ENCODE results near the gene IFNA17.
"Not testable (repeated sequence)": the region's sequence is repeated elsewhere in the genome, so short reads cannot be mapped to it uniquely, and the experiment has no call there.

IFNA17 gene

DNA sequence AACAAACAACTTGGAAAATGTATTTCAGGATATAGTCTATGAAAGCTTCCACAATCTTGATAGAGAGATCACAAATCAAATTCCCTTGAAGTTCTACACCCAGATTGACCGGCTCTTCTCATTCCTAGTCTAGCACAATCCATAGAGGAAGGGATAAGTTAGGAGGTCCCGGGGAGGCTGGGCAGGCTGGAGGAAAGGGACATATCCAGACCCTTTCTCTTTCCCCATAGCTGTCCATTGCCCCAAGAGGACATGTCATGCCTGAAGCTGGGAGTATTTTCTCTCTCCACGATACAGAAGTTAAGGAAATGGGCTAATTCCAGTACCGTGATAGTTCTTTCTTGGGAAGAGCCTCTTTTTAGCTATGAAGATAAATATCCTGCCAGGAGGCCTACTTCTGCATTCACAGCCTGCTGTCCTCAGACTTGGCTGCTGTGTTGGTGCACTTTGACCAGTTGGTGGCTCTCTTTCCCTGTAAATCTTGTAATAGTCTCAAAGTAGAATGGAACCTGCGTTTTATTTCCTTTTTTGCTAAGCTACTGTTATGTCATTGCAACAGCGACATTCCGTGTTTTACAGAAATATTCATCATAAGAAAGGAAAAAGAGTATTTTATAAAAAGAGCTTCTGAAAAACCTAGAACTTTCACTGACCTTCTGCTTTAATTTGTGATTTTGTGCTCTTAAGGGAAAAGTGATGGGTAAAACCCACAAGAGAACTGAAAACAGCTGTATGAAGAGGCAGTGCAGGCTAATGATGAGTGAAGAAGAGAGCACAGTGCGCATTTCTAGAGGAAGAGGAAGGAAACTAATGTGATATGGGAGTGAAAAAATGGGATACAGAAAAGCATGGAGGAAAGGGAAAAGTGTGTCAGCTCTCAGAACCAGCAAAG is 7.7 kb upstream of the IFNA17 start:
- peak overlapping the region in 1 of 2 donors; percentile 29 for H3K4me3 Mint-ChIP-seq

DNA sequence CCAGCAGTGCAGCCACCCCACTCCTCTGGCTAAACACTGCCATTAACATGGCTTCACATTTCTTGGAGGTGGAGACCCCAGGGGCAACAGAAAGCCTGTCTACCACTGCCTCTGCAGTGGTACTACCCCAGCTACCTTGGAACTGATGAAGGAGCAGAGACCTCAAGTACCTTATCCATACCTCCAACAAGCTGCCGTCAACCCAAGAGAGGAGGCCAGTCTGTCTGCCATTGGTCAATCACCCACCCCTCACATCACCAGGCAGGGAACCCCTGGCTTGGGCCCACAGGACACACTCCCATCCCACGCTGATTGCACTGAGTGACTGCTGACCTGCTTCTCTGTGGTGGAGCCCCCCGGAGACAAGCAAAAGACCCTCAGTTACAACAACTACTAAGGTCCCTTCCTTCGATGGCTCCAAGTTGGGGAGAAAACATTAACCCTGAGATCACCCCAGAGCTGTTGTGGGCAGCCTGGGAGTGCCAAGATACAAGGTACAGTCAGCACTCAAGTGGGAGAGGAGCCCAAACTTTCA is 6.2 kb upstream of the IFNA17 start:
- no peaks in the 10 kb centered on the region for H3K9me3 Mint-ChIP-seq
- peaks cover 0 to 8% of the 10 kb centered on the region in 2 donors for H3K27me3 Mint-ChIP-seq
- no peak overlapping the region for H3K27ac Mint-ChIP-seq
- peaks cover 5 to 8% of the 10 kb centered on the region in 2 donors for H3K4me1 Mint-ChIP-seq (ENCODE audit: low read depth in 2 of 2)
- no peak overlapping the region for H3K4me3 Mint-ChIP-seq
- H3K36me3 Mint-ChIP-seq (ENCODE audit: insufficient read depth) = no peaks in the 10 kb centered on the region
- no peak for DNase-seq
- no peak for ATAC-seq (replicated peaks)

More for the DNA sequence above, 7.7 kb upstream of the IFNA17 start:
- H3K27ac Mint-ChIP-seq; H3K36me3 Mint-ChIP-seq (ENCODE audit: insufficient read depth); H3K9me3 Mint-ChIP-seq; H3K27me3 Mint-ChIP-seq; H3K4me1 Mint-ChIP-seq (ENCODE audit: low read depth in 2 of 2): not testable (repeated sequence)
- peak in 2 of 3 experiments; percentile 18 to 19 for DNase-seq
- peak; percentile 80 for ATAC-seq (replicated peaks)

DNA sequence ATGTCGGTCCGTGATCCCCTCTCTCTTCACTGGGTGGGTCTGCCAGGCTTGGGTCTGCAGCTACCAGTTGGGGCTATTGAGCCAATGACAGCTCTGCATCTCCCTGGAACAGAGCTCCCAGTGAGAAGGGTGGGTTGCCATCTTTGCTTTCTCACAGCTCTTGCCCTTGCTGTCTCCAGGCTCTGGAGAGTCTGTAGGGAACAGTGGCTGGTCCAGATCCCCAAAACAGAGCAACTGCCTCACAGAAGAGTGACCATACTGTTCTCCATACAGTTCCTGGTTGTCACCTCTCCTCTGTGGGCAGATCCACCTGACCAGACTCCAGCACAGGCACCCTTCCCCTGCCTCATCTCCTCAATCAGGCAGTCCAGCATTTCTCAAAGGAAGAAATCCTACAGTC is 5.2 kb upstream of the IFNA17 start:
- DNase-seq (no peak), ATAC-seq (replicated peaks) (no peak)
- no peaks in the 10 kb centered on the region for H3K36me3 Mint-ChIP-seq (ENCODE audit: insufficient read depth)
- peaks cover 0 to 4% of the 10 kb centered on the region in 2 donors for H3K27me3 Mint-ChIP-seq
- no peaks in the 10 kb centered on the region for H3K9me3 Mint-ChIP-seq
- no peak overlapping the region for H3K4me3 Mint-ChIP-seq
- no peak overlapping the region for H3K27ac Mint-ChIP-seq
- H3K4me1 Mint-ChIP-seq (ENCODE audit: low read depth in 2 of 2) = peaks cover 5 to 8% of the 10 kb centered on the region in 2 donors

DNA sequence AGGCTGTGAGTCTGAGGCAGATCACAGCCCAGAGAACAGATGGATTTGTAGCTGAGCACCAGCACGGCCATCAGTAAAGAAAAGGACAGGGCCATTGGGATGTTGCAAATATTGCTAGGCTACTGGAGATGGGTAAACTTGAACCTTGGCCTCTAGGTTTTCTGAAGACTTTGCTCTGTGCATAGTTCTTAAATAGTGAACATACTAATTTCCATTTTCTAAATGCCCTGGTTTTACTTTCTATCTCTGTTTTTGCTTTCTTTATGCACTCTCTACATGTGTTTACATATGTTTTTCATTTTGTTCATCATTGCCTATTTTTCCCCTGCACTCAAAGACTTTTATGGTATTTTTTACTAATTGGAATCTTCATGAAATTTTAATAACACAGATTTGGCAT is 10.8 kb downstream of the IFNA17 start, which contains the start of gene IFNA16:
Gene IFNA16, minus strand, starts transcription at position 101 of the 400 bp plus-strand sequence. Its CDS starts 6 bp downstream, at position 95.
- not testable (repeated sequence) for DNase-seq; H3K9me3 Mint-ChIP-seq; H3K4me1 Mint-ChIP-seq (ENCODE audit: low read depth in 2 of 2); H3K36me3 Mint-ChIP-seq (ENCODE audit: insufficient read depth); H3K27ac Mint-ChIP-seq; H3K4me3 Mint-ChIP-seq; ATAC-seq (replicated peaks)
- H3K27me3 Mint-ChIP-seq = peaks cover 43 to 49% of the 10 kb centered on the region in 2 donors

DNA sequence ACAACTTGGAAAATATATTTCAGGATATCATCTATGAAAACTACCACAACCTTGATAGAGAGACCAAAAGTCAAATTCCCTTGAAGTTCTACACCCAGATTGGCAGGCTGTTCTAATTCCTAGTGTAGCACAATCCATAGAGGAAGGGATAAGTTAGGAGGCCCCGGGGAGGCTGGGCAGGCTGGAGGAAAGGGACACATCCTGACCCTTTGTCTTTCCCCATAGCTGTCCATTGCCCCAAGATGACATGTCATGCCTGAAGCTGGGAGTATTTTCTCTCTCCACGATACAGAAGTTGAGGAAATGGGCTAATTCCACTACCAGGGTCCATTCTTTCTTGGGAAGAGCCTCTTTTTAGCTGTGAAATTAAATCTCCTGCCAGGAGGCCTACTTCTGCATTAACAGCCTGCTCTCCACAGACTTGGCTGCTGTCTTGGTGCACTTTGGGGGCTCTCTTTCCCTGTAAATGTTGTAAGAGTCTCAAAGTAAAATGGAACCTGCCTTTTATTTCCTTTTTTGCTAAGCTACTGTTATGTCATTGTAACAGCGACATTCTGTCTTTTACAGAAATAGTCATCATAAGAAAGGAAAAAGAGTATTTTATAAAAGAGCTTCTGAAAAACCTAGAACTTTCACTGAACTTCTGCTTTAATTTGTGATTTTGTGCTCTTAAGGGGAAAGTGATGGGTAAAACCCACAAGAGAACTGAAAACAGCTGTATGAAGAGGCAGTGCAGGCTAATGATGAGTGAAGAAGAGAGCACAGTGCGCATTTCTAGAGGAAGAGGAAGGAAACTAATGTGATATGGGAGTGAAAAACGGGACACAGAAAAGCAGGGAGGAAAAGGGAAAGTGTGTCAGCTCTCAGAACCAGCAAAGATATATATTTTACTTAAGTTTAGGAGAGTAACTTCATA is 14.4 kb downstream of the IFNA17 start:
- H3K4me3 Mint-ChIP-seq; H3K36me3 Mint-ChIP-seq (ENCODE audit: insufficient read depth); DNase-seq; H3K9me3 Mint-ChIP-seq; H3K27ac Mint-ChIP-seq; H3K4me1 Mint-ChIP-seq (ENCODE audit: low read depth in 2 of 2): not testable (repeated sequence)
- H3K27me3 Mint-ChIP-seq = peaks cover 17 to 30% of the 10 kb centered on the region in 2 donors
- ATAC-seq (replicated peaks) = peak; percentile 61

DNA sequence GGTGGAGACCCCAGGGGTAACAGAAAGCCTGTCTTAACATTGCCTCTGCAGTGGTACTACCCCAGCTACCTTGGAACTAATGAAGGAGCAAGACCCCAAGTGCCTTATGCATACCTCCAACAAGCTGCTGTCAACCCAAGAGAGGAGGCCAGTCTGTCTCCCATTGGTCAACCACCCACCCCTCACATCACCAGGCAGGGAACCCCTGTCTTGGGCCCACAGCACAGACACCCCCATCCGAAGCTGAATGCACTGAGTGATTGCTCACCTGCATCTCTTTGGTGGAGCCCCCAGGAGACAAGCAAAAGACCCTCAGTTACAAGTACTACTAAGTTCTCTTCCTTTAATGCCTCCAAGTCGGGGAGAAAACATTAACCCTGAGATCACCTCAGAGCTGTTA is 15.9 kb downstream of the IFNA17 start:
- H3K36me3 Mint-ChIP-seq (ENCODE audit: insufficient read depth); H3K9me3 Mint-ChIP-seq; H3K4me3 Mint-ChIP-seq; DNase-seq; H3K27ac Mint-ChIP-seq; ATAC-seq (replicated peaks); H3K4me1 Mint-ChIP-seq (ENCODE audit: low read depth in 2 of 2): not testable (repeated sequence)
- peaks cover 12 to 28% of the 10 kb centered on the region in 2 donors for H3K27me3 Mint-ChIP-seq

DNA sequence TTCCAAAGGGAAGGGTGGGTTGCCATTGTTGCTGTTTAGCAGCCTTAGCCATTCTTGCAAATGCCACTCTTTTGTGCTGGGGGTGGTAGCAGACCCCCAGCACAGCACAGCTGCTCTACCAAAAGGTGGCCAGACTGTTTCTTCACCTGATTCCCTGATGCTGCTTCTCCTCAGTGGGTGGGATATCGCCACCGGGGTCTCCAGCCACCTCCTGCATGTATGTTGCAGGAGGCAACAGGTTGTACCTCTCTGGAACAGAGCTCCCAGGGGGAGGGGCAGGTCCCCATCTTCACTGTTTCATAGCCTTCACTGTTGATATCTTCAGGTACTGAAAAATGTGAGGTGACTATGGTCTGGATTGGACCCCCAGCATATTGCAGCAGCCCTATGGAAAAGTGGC is 17.2 kb downstream of the IFNA17 start:
- H3K9me3 Mint-ChIP-seq; ATAC-seq (replicated peaks); DNase-seq; H3K36me3 Mint-ChIP-seq (ENCODE audit: insufficient read depth); H3K4me3 Mint-ChIP-seq; H3K4me1 Mint-ChIP-seq (ENCODE audit: low read depth in 2 of 2); H3K27ac Mint-ChIP-seq: not testable (repeated sequence)
- H3K27me3 Mint-ChIP-seq = peaks cover 5 to 27% of the 10 kb centered on the region in 2 donors

DNA sequence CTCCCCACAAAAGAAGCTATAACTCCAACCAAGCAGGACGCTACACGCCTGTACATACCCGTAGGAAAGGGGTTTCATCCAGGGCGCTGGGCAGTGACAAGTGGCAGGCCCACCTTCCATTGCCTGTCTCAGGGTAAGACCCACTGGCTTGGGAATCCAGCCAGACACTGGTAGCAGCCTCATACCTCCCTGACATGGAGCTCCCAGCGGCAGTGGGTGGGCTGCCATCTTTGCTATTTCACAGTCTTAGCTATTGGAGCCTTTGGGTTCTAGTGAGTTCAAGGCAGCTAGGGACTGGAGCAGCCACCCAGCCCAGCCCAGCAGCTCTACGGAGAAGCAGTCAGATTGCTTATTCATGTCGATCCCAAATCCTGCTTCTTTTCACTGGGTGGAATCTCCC is 17.7 kb downstream of the IFNA17 start:
- H3K27ac Mint-ChIP-seq = no peak overlapping the region
- peaks cover 0 to 4% of the 10 kb centered on the region in 2 donors for H3K4me1 Mint-ChIP-seq (ENCODE audit: low read depth in 2 of 2)
- no peak overlapping the region for H3K4me3 Mint-ChIP-seq
- H3K27me3 Mint-ChIP-seq = peaks cover 5 to 27% of the 10 kb centered on the region in 2 donors
- H3K36me3 Mint-ChIP-seq (ENCODE audit: insufficient read depth) = no peaks in the 10 kb centered on the region
- H3K9me3 Mint-ChIP-seq = no peaks in the 10 kb centered on the region
- ATAC-seq (replicated peaks) (no peak), DNase-seq (no peak)

DNA sequence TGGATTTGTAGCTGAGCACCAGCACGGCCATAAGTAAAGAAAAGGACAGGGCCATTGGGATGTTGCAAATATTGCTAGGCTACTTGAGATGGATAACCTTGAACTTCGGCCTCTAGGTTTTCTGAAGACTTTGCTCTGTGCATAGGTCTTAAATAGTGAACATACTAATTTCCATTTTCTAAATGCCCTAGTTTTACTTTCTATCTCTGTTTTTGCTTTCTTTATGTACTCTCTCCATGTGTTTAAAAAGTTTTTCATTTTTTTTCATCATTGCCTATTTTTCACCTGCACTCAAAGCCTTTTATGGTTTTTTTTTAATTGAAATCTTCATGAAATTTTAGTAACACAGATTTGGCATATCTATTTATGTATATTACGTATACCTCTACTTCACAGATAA is 21.0 kb downstream of the IFNA17 start, which contains the start of gene IFNA10:
Gene IFNA10, minus strand, starts transcription at position 101 of the 400 bp plus-strand sequence. Its CDS starts 46 bp downstream, at position 55.
- not testable (repeated sequence) for DNase-seq; H3K36me3 Mint-ChIP-seq (ENCODE audit: insufficient read depth); H3K9me3 Mint-ChIP-seq; H3K4me1 Mint-ChIP-seq (ENCODE audit: low read depth in 2 of 2); H3K27ac Mint-ChIP-seq; ATAC-seq (replicated peaks); H3K4me3 Mint-ChIP-seq
- peaks cover 14 to 30% of the 10 kb centered on the region in 2 donors for H3K27me3 Mint-ChIP-seq

DNA sequence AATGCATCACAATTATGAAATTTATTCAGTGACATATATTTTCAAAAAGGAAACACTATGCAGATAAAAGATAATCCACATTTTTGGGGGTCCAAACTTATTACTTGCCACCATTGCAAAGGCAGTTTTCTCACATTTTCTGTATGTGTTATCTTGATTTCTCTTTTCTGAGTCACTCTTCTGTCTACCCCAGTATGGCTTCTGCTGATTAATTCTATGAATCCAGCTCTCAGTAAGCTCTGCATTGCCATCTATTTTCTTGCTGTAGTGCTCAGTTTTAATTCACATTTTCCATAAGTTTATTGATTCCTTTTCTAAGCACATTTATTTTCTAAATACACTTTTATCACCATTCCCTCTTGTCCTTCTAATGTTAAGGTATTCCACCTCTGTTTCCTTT is 22.8 kb downstream of the IFNA17 start:
- DNase-seq = no peak
- Mint-ChIP-seq H3K4me3 (no peak overlapping the region), H3K27ac (no peak overlapping the region), H3K27me3 (peaks cover 28 to 37% of the 10 kb centered on the region in 2 donors), H3K9me3 (no peaks in the 10 kb centered on the region), H3K36me3 (ENCODE audit: insufficient read depth) (no peaks in the 10 kb centered on the region), H3K4me1 (ENCODE audit: low read depth in 2 of 2) (no peaks in the 10 kb centered on the region)
- ATAC-seq (replicated peaks) = no peak

DNA sequence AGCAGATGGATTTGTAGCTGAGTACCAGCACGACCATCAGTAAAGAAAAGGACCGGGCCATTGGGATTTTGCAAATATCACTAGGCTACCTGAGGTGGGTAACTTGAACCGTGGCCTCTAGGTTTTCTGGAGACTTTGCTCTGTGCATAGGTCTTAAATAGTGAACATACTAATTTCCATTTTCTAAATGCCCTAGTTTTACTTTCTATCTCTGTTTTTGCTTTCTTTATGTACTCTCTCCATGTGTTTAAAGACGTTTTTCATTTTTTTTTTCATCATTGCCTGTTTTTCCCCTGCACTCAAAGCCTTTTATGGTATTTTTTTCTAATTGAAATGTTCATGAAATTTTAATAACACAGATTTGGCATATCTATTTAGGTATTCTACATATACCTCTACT is 25.9 kb downstream of the IFNA17 start, which contains the start of gene IFNA7:
Gene IFNA7, minus strand, starts transcription at position 101 of the 400 bp plus-strand sequence. Its CDS starts 40 bp downstream, at position 61.
- ATAC-seq (replicated peaks); H3K9me3 Mint-ChIP-seq; H3K4me3 Mint-ChIP-seq; H3K36me3 Mint-ChIP-seq (ENCODE audit: insufficient read depth); H3K4me1 Mint-ChIP-seq (ENCODE audit: low read depth in 2 of 2); DNase-seq; H3K27ac Mint-ChIP-seq: not testable (repeated sequence)
- H3K27me3 Mint-ChIP-seq = peaks cover 28 to 39% of the 10 kb centered on the region in 2 donors

DNA sequence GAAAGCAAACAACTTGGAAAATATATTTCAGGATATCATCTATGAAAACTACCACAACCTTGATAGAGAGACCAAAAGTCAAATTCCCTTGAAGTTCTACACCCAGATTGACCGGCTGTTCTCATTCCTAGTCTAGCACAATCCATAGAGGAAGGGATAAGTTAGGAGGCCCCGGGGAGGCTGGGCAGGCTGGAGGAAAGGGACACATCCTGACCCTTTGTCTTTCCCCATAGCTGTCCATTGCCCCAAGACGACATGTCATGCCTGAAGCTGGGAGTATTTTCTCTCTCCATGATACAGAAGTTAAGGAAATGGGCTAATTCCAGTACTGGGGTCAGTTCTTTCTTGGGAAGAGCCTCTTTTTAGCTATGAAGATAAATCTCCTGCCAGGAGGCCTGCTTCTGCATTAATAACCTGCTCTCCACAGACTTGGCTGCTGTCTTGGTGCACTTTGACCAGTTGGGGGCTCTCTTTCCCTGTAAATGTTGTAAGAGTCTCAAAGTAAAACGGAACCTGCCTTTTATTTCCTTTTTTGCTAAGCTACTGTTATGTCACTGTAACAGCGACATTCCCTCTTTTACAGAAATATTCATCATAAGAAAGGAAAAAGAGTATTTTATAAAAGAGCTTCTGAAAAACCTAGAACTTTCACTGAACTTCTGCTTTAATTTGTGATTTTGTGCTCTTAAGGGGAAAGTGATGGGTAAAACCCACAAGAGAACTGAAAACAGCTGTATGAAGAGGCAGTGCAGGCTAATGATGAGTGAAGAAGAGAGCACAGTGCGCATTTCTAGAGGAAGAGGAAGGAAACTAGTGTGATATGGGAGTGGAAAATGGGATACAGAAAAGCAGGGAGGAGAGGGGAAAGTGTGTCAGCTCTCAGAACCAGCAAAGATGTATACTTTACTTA is 32.9 kb downstream of the IFNA17 start:
- peak; percentile 95 for ATAC-seq (replicated peaks)
- DNase-seq = peak; percentile 31 to 47 (median 35)
- H3K27ac Mint-ChIP-seq; H3K9me3 Mint-ChIP-seq; H3K36me3 Mint-ChIP-seq (ENCODE audit: insufficient read depth); H3K4me1 Mint-ChIP-seq (ENCODE audit: low read depth in 2 of 2): not testable (repeated sequence)
- Mint-ChIP-seq H3K4me3 (peak overlapping the region; percentile 40 to 48), H3K27me3 (peaks cover 6 to 22% of the 10 kb centered on the region in 2 donors)
